Kidney epithelial cell (primary cell): ENCODE measurements around the gene TXNRD1. TPM values are rescaled to one million over a fixed set of nuclear protein-coding genes. Genes with fewer than 3 reads are reported as not detected.

Experiments used
- DNase-seq: peaks from one replicate; pipeline ENCODE4 v3.0.0-alpha.2; 2010; ENCODE audit warnings: low read depth
- H3K27me3 ChIP-seq: 2 replicates; pipeline ENCODE4 v1.6.0; 2011; ENCODE audit warnings: low read length; ENCODE audit not compliant: control insufficient read depth, insufficient read depth
- H3K36me3 ChIP-seq: 2 replicates; pipeline ENCODE4 v1.5.1; 2011; ENCODE audit warnings: low read length; ENCODE audit not compliant: control insufficient read depth, insufficient read depth
- H3K4me3 ChIP-seq: 2 replicates; pipeline ENCODE4 v1.5.1; 2011; ENCODE audit warnings: low read depth, mild to moderate bottlenecking, control low read depth, low read length
- CTCF ChIP-seq: IDR thresholded peaks from 2 replicates; pipeline ENCODE4 v1.5.1; 2011; ENCODE audit warnings: mild to moderate bottlenecking, moderate library complexity, low read length, control low read depth, inconsistent platforms; ENCODE audit not compliant: insufficient read depth, poor library complexity, severe bottlenecking
- total RNA-seq: library from RNA; depleted of rRNA; stranded (reverse); fragments of >200 nt; gene quantifications from 2 replicates; pipeline ENCODE4 v1.2.3, GENCODE V29; 2015

The TXNRD1 gene
- total RNA-seq, 1 donor from 2014 or later, result 100 TPM

DNA sequence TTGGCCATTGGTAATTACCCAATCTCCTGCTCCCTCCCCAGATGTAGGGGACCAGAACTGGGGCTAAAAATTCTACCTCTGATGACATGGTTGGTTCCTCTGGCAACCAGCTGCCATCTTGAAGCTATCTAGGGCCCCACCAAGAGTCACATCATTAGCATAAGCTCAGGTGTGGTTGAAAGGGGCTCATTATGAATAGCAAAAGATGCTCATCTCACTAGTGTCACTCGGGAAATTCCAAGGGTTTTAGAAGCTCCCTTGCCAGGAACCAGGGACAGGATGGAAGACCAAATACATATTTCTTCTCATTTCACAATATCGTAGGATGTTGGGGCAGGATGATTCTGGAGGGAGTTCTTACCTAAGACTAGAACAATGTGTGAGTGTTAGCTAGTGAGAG, 126.6 kb downstream of the TXNRD1 start:
- no peaks in the 10 kb centered on the region for H3K27me3 ChIP-seq
- peaks cover 3% of the 10 kb centered on the region for H3K36me3 ChIP-seq
- no peak for DNase-seq
- no peak for TF ChIP-seq CTCF
- H3K4me3 ChIP-seq, result no peak overlapping the region

GRCh38 chr12:104342635-104343249, 127.2 kb downstream of the TXNRD1 start:
- H3K4me3 ChIP-seq, result no peak overlapping the region
- DNase-seq, result no peak
- H3K27me3 ChIP-seq, result no peaks in the 10 kb centered on the region
- TF ChIP-seq CTCF, result no peak
- peaks cover 3% of the 10 kb centered on the region for H3K36me3 ChIP-seq

- H3K4me3 ChIP-seq, result no peak overlapping the region
- no peaks in the 10 kb centered on the region for H3K27me3 ChIP-seq
- TF ChIP-seq CTCF, result no peak
- DNase-seq, result no peak
- peaks cover 5% of the 10 kb centered on the region for H3K36me3 ChIP-seq
Measured at GRCh38 chr12:104344682-104345081, 129.1 kb downstream of the TXNRD1 start.

GRCh38 chr12:104345234-104346066, 129.9 kb downstream of the TXNRD1 start:
- no peak overlapping the region for H3K4me3 ChIP-seq
- H3K36me3 ChIP-seq, result peaks cover 5% of the 10 kb centered on the region
- no peaks in the 10 kb centered on the region for H3K27me3 ChIP-seq
- no peak for DNase-seq
- no peak for TF ChIP-seq CTCF

- DNase-seq, result no peak
- peaks cover 4% of the 10 kb centered on the region for H3K36me3 ChIP-seq
- no peak overlapping the region for H3K4me3 ChIP-seq
- no peak for TF ChIP-seq CTCF
- no peaks in the 10 kb centered on the region for H3K27me3 ChIP-seq
Measured at GRCh38 chr12:104347374-104348075, 131.9 kb downstream of the TXNRD1 start.
